Stimulated activated CD4-positive, alpha-beta T cell treated with anti-CD3 and anti-CD28 coated beads, Interleukin-2, amount 100 ng/mL, for 48 hours (primary cell): Measurements from ENCODE around the gene SLC6A19.

ENCODE experiments used
- DNase-seq, 2 donors: peaks; one replicate each; pipeline ENCODE4 v3.0.0-alpha.2; 2020

The SLC6A19 gene

GRCh38 chr5:1197876-1198666, 3.3 kb upstream of the SLC6A19 start:
- DNase-seq = no peak

GRCh38 chr5:1199340-1199648, 2.1 kb upstream of the SLC6A19 start:
- DNase-seq = no peak

- no peak for DNase-seq
These were observed 1.5 kb upstream of the SLC6A19 start for GRCh38 chr5:1199649-1200494.

- no peak for DNase-seq
These were observed 684 bp upstream of the SLC6A19 start for GRCh38 chr5:1200495-1201326.

GRCh38 chr5:1202026-1202797, 817 bp downstream of the SLC6A19 start:
- DNase-seq = no peak

GRCh38 chr5:1202798-1203185, 1.4 kb downstream of the SLC6A19 start:
- DNase-seq = no peak

GRCh38 chr5:1203311-1203967, 2.0 kb downstream of the SLC6A19 start:
- DNase-seq = no peak

- no peak for DNase-seq
These were observed 2.7 kb downstream of the SLC6A19 start for GRCh38 chr5:1203968-1204692.

GRCh38 chr5:1204693-1205242, 3.4 kb downstream of the SLC6A19 start:
- DNase-seq = no peak

GRCh38 chr5:1205255-1206180, 4.1 kb downstream of the SLC6A19 start:
- no peak for DNase-seq

- no peak for DNase-seq
These were observed 5.4 kb downstream of the SLC6A19 start for GRCh38 chr5:1206521-1207412.

GRCh38 chr5:1207555-1207954, 6.2 kb downstream of the SLC6A19 start:
- no peak for DNase-seq

GRCh38 chr5:1208221-1208742, 6.9 kb downstream of the SLC6A19 start:
- no peak for DNase-seq

- DNase-seq = no peak
These were observed 7.5 kb downstream of the SLC6A19 start for GRCh38 chr5:1208743-1209488.

- no peak for DNase-seq
These were observed 8.1 kb downstream of the SLC6A19 start for GRCh38 chr5:1209489-1209852.

- DNase-seq = no peak
These were observed 8.7 kb downstream of the SLC6A19 start for GRCh38 chr5:1209896-1210776.

GRCh38 chr5:1210832-1211251, 9.4 kb downstream of the SLC6A19 start:
- no peak for DNase-seq
